Endodermal cell (in vitro differentiated cells): Measurements from ENCODE around the gene ZNF580. TPM values are rescaled to one million over a fixed set of nuclear protein-coding genes. Genes with fewer than 3 reads are reported as not detected.

ENCODE experiments used
- DNase-seq: peaks from one replicate; pipeline ENCODE4 v3.0.0-alpha.2; 2017
- H3K27ac ChIP-seq: 2 replicates; pipeline ENCODE4 v1.5.1; 2013; ENCODE audit warnings: mild to moderate bottlenecking, low read depth, low read length, moderate library complexity
- H3K27me3 ChIP-seq: 2 replicates; pipeline ENCODE4 v1.6.1; 2013; ENCODE audit warnings: mild to moderate bottlenecking, low read length, moderate library complexity; ENCODE audit not compliant: insufficient read depth, control insufficient read depth, poor library complexity, severe bottlenecking
- H3K36me3 ChIP-seq: 2 replicates; pipeline ENCODE4 v1.7.0; 2013; ENCODE audit warnings: mild to moderate bottlenecking, low read length, moderate library complexity; ENCODE audit not compliant: control insufficient read depth, insufficient read depth
- H3K4me1 ChIP-seq: one replicate; pipeline ENCODE4 v1.7.0; 2013; ENCODE audit warnings: low read length; ENCODE audit not compliant: control insufficient read depth, insufficient read depth
- H3K4me3 ChIP-seq: 2 replicates; pipeline ENCODE4 v1.5.1; 2013; ENCODE audit warnings: mild to moderate bottlenecking, low read length, moderate library complexity
- H3K9ac ChIP-seq: 2 replicates; pipeline ENCODE4 v1.6.1; 2013; ENCODE audit warnings: mild to moderate bottlenecking, low read length, moderate library complexity; ENCODE audit not compliant: poor library complexity, severe bottlenecking; ENCODE audit errors: extremely low read depth
- H3K9me3 ChIP-seq: 2 replicates; pipeline ENCODE4 v1.6.1; 2013; ENCODE audit warnings: mild to moderate bottlenecking, low read length, moderate library complexity; ENCODE audit not compliant: control insufficient read depth
- H3K27ac Mint-ChIP-seq: 2 replicates; pipeline ENCODE4 v1.8.0; 2020; ENCODE audit warnings: mixed read lengths
- H3K27me3 Mint-ChIP-seq: 2 replicates; pipeline ENCODE4 v1.8.0; 2021; ENCODE audit warnings: mild to moderate bottlenecking, mixed read lengths; ENCODE audit not compliant: insufficient read depth
- H3K36me3 Mint-ChIP-seq: 2 replicates; pipeline ENCODE4 v1.8.0; 2020; ENCODE audit warnings: low read depth, mixed read lengths
- H3K4me1 Mint-ChIP-seq: 2 replicates; pipeline ENCODE4 v1.8.0; 2020; ENCODE audit warnings: mixed read lengths
- H3K4me3 Mint-ChIP-seq: 2 replicates; pipeline ENCODE4 v1.8.0; 2020; ENCODE audit warnings: mild to moderate bottlenecking, moderate library complexity, mixed read lengths
- H3K9me3 Mint-ChIP-seq: 2 replicates; pipeline ENCODE4 v1.8.0; 2020; ENCODE audit warnings: mild to moderate bottlenecking, mixed read lengths
- CTCF ChIP-seq: fragments of 200-600 bp; sonication (generic); conservative IDR thresholded peaks from 2 replicates; pipeline ENCODE4 v1.5.0; 2021; ENCODE audit warnings: antibody characterized with exemption, mild to moderate bottlenecking
- WGBS, 2 experiments: methylation state at CpG; one replicate each; pipeline versions ENCODE4 v1.1.5 to v1.1.7; 2013; ENCODE audit warnings: missing lambda C conversion rate in 2 of 2, mixed read lengths in 1 of 2; ENCODE audit not compliant: insufficient coverage in 1 of 2, insufficient read length in 1 of 2; 5-methylcytosine and 5-hydroxymethylcytosine counted together
- total RNA-seq, 2 donors: library from RNA; stranded (reverse); fragmentation: NEBNext Ultra II Directional in 1 of 2; extraction: Animal tissue kit (Norgen Biotek cat#: 25700) in 1 of 2; gene quantifications; 2 replicates in 1 of 2; 3 replicates in 1 of 2; pipeline ENCODE4 v1.2.1, GENCODE V29; 2021

The ZNF580 gene
- total RNA-seq, 2 donors from 2014 or later = 27.3 to 38.6 TPM

GRCh38 chr19:55641426-55642152 is 787 bp downstream of the ZNF580 start:
- Mint-ChIP-seq H3K27me3 (no peaks in the 10 kb centered on the region), H3K4me1 (peaks cover 13% of the 10 kb centered on the region), H3K27ac (peak overlapping the region; percentile 65), H3K36me3 (peaks cover 29% of the 10 kb centered on the region), H3K9me3 (peaks cover 5% of the 10 kb centered on the region), H3K4me3 (peak overlapping the region; percentile 90)
- WGBS, 2 experiments = 1 to 7% methylated on average over 9 to 25 of the region's 25 CpGs
- peak overlapping the region; percentile 3 for H3K27ac ChIP-seq
- no peaks in the 10 kb centered on the region for H3K27me3 ChIP-seq
- peak overlapping the region; percentile 55 for H3K9ac ChIP-seq
- H3K4me1 ChIP-seq = peaks cover 7% of the 10 kb centered on the region
- no peaks in the 10 kb centered on the region for H3K9me3 ChIP-seq
- H3K4me3 ChIP-seq = peak overlapping the region; percentile 92
- TF ChIP-seq CTCF = no peak
- DNase-seq = no peak
- H3K36me3 ChIP-seq = peaks cover 14% of the 10 kb centered on the region

- Histone ChIP-seq H3K36me3 (peaks cover 14% of the 10 kb centered on the region), H3K27ac (no peak overlapping the region), H3K4me3 (peak overlapping the region; percentile 92), H3K4me1 (peaks cover 11% of the 10 kb centered on the region), H3K9me3 (no peaks in the 10 kb centered on the region), H3K9ac (peak overlapping the region; percentile 55), H3K27me3 (no peaks in the 10 kb centered on the region)
- no peak for TF ChIP-seq CTCF
- Mint-ChIP-seq H3K27ac (peak overlapping the region; percentile 88), H3K27me3 (no peaks in the 10 kb centered on the region), H3K4me1 (peaks cover 16% of the 10 kb centered on the region), H3K4me3 (peak overlapping the region; percentile 90), H3K9me3 (peaks cover 5% of the 10 kb centered on the region), H3K36me3 (peaks cover 34% of the 10 kb centered on the region)
- peak; percentile 69 for DNase-seq
- 2 to 4% methylated on average over 9 to 65 of the region's 65 CpGs for WGBS, 2 experiments
Observed at GRCh38 chr19:55642153-55643002, 1.6 kb downstream of the ZNF580 start.

- Histone ChIP-seq H3K36me3 (peaks cover 14% of the 10 kb centered on the region), H3K9me3 (no peaks in the 10 kb centered on the region), H3K9ac (peak within 1 kb of the TSS; percentile 63), H3K27ac (no peak within 1 kb of the TSS), H3K4me1 (peaks cover 13% of the 10 kb centered on the region), H3K4me3 (peak within 1 kb of the TSS; percentile 92), H3K27me3 (no peaks in the 10 kb centered on the region)
- no peaks in the 10 kb centered on the region for H3K27me3 Mint-ChIP-seq
- H3K27ac Mint-ChIP-seq = peak within 1 kb of the TSS; percentile 88
- WGBS, 2 experiments = 1% methylated on average over 20 to 46 of the region's 56 CpGs
- H3K4me1 Mint-ChIP-seq = peaks cover 19% of the 10 kb centered on the region
- peak; percentile 89 for DNase-seq
- peaks cover 3% of the 10 kb centered on the region for H3K9me3 Mint-ChIP-seq
- no peak for TF ChIP-seq CTCF
- H3K4me3 Mint-ChIP-seq = peak within 1 kb of the TSS; percentile 90
- peaks cover 26% of the 10 kb centered on the region for H3K36me3 Mint-ChIP-seq
Observed at GRCh38 chr19:55643003-55643886, 2.4 kb downstream of the ZNF580 start, which contains the start of gene ZNF581. ZNF581 (plus strand) TSS chr19:55643649; CDS start chr19:55644572, 923 bp downstream.
